ENCODE results near the gene ZNF608.

The ZNF608 gene

DNA sequence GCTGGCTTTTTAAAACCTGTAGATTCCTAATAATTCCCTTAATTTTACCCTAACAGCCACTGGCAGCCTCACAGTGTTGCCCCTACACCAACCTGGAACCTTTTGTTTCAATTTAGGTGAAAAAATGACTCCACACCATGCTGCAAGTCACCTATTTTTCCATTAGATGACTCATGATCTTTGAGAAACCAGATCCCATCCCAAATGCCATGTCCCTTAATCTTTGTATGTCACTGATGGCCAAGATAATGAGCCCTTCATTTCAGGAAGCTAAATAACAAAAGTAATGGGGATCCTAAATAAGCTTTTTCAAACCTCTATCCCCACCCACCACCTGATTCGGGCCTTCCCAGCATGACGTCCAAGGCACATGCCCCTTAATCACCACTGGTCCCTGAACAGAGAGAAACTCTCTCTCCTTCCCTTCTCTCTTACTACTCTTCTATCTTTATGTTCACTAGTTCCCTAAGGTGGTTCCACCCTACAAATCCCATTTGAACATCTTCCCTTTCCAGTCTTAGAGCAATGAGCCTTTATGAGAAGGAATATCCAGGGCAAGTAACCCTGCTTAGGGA, 33.6 kb downstream of the ZNF608 start:
- no peak overlapping the region for H2AFZ ChIP-seq (ENCODE audit: low read depth, low read length, severe bottlenecking)
- no peak overlapping the region for H3K4me3 ChIP-seq (ENCODE audit: insufficient read depth, low read length, poor library complexity, severe bottlenecking)
- TF ChIP-seq EZH2phosphoT487 (conservative IDR thresholded peaks at IDR 0.05; ENCODE audit: low read length): no peak
- peaks cover 7% of the 10 kb centered on the region; the same call in 1 of the 2 replicates for H3K36me3 ChIP-seq (ENCODE audit: low read length)
- H3K27ac ChIP-seq (ENCODE audit: low read depth, low read length): peak overlapping the region; percentile 98
- peaks cover 68% of the 10 kb centered on the region for H3F3A ChIP-seq (ENCODE audit: insufficient read depth)
- no peaks in the 10 kb centered on the region for H3K27me3 ChIP-seq (ENCODE audit: low read length)
- H3K9ac ChIP-seq (ENCODE audit: low read length): peak overlapping the region; percentile 30
- no peaks in the 10 kb centered on the region for H4K20me1 ChIP-seq (ENCODE audit: low read depth, low read length)
- no peaks in the 10 kb centered on the region for H3K9me2 ChIP-seq (replicated peaks; ENCODE audit: insufficient read depth, low read length)
- H3K79me2 ChIP-seq (ENCODE audit: insufficient read depth, low read length): peaks cover 97% of the 10 kb centered on the region
- H3K9me3 ChIP-seq (ENCODE audit: insufficient read depth, low read length): no peaks in the 10 kb centered on the region
- peak overlapping the region; percentile 52 for H3K4me2 ChIP-seq (ENCODE audit: low read depth, low read length, poor library complexity, severe bottlenecking)

DNA sequence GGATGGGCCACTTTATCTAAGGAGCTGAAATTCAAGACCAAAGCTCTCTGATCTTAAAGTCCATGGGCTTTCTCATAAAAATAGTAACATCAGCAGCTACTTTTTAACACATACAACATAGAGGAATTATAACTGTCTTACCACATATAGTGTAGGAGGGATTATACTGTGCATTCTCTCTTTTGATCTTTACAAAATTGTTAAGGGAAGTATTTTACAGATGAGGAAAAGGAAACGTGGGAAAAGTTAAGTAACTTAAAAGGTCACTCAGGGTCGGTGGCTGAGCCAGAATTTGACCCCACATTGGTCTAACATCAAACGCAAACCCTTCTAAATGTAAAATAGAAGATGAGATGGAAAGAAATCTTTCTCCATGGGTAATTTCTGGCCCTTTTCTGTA, 38.4 kb downstream of the ZNF608 start:
- Histone ChIP-seq H3K4me3 (ENCODE audit: insufficient read depth, low read length, poor library complexity, severe bottlenecking) (peak overlapping the region; percentile 41), H4K20me1 (ENCODE audit: low read depth, low read length) (no peaks in the 10 kb centered on the region), H2AFZ (ENCODE audit: low read depth, low read length, severe bottlenecking) (no peak overlapping the region), H3K36me3 (ENCODE audit: low read length) (no peaks in the 10 kb centered on the region), H3K4me2 (ENCODE audit: low read depth, low read length, poor library complexity, severe bottlenecking) (peak overlapping the region; percentile 72), H3K27ac (ENCODE audit: low read depth, low read length) (peak overlapping the region; percentile 96), H3K27me3 (ENCODE audit: low read length) (no peaks in the 10 kb centered on the region), H3K9ac (ENCODE audit: low read length) (peak overlapping the region; percentile 61), H3F3A (ENCODE audit: insufficient read depth) (peaks cover 79% of the 10 kb centered on the region), H3K9me3 (ENCODE audit: insufficient read depth, low read length) (no peaks in the 10 kb centered on the region), H3K79me2 (ENCODE audit: insufficient read depth, low read length) (peaks cover 100% of the 10 kb centered on the region), H3K9me2 (replicated peaks; ENCODE audit: insufficient read depth, low read length) (no peaks in the 10 kb centered on the region)
- TF ChIP-seq, protein P1, sequence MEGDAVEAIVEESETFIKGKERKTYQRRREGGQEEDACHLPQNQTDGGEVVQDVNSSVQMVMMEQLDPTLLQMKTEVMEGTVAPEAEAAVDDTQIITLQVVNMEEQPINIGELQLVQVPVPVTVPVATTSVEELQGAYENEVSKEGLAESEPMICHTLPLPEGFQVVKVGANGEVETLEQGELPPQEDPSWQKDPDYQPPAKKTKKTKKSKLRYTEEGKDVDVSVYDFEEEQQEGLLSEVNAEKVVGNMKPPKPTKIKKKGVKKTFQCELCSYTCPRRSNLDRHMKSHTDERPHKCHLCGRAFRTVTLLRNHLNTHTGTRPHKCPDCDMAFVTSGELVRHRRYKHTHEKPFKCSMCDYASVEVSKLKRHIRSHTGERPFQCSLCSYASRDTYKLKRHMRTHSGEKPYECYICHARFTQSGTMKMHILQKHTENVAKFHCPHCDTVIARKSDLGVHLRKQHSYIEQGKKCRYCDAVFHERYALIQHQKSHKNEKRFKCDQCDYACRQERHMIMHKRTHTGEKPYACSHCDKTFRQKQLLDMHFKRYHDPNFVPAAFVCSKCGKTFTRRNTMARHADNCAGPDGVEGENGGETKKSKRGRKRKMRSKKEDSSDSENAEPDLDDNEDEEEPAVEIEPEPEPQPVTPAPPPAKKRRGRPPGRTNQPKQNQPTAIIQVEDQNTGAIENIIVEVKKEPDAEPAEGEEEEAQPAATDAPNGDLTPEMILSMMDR (IDR thresholded peaks at IDR 0.05; ENCODE audit: insufficient read depth, low read length, poor library complexity, severe bottlenecking): no peak
- TF ChIP-seq EZH2phosphoT487 (conservative IDR thresholded peaks at IDR 0.05; ENCODE audit: low read length): no peak

DNA sequence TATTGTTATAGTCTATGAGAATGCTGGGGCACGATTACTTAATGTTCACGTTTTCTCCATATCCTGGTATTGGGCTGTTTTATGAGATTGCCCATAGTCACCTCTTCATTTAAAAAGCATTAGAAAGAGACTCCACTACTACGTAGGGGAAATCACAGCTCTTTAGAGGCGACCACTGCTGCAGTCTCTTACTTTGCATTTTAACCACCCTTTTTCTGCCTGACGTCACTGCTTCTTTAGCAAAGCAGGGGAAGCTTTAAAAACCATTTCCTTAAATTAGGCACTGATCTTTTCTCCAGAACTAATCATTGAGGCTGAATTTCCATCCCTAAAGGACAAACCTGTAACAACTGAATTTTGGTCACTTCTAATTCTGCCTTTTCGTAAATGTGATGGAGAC, 38.9 kb downstream of the ZNF608 start:
- peaks cover 100% of the 10 kb centered on the region for H3K79me2 ChIP-seq (ENCODE audit: insufficient read depth, low read length)
- no peaks in the 10 kb centered on the region for H4K20me1 ChIP-seq (ENCODE audit: low read depth, low read length)
- peak overlapping the region; percentile 61 for H3K9ac ChIP-seq (ENCODE audit: low read length)

More for the DNA sequence above, 38.9 kb downstream of the ZNF608 start:
- Histone ChIP-seq H3K36me3 (ENCODE audit: low read length) (no peaks in the 10 kb centered on the region), H3F3A (ENCODE audit: insufficient read depth) (peaks cover 85% of the 10 kb centered on the region), H3K4me2 (ENCODE audit: low read depth, low read length, poor library complexity, severe bottlenecking) (peak overlapping the region; percentile 72), H3K4me3 (ENCODE audit: insufficient read depth, low read length, poor library complexity, severe bottlenecking) (peak overlapping the region; percentile 41), H3K27me3 (ENCODE audit: low read length) (no peaks in the 10 kb centered on the region), H3K9me2 (replicated peaks; ENCODE audit: insufficient read depth, low read length) (no peaks in the 10 kb centered on the region), H2AFZ (ENCODE audit: low read depth, low read length, severe bottlenecking) (no peak overlapping the region), H3K9me3 (ENCODE audit: insufficient read depth, low read length) (no peaks in the 10 kb centered on the region), H3K27ac (ENCODE audit: low read depth, low read length) (peak overlapping the region; percentile 96)
- no peak for TF ChIP-seq EZH2phosphoT487 (conservative IDR thresholded peaks at IDR 0.05; ENCODE audit: low read length)
- TF ChIP-seq, protein P1 (IDR thresholded peaks at IDR 0.05; ENCODE audit: insufficient read depth, low read length, poor library complexity, severe bottlenecking): no peak

Data from SU-DHL-6 (cell line).